HG02642 (cell line): ENCODE data around the gene VPS8.
"Not testable (repeated sequence)": the region's sequence is repeated elsewhere in the genome, so short reads cannot be mapped to it uniquely, and the experiment has no call there.

Source experiments
- ATAC-seq: cut with Tn5 transposase; IDR thresholded peaks from one replicate; pipeline ENCODE4 v1.9.1; 2021; ENCODE audit warnings: mild to moderate bottlenecking; ENCODE audit not compliant: unreplicated experiment, poor library complexity

VPS8 gene

DNA sequence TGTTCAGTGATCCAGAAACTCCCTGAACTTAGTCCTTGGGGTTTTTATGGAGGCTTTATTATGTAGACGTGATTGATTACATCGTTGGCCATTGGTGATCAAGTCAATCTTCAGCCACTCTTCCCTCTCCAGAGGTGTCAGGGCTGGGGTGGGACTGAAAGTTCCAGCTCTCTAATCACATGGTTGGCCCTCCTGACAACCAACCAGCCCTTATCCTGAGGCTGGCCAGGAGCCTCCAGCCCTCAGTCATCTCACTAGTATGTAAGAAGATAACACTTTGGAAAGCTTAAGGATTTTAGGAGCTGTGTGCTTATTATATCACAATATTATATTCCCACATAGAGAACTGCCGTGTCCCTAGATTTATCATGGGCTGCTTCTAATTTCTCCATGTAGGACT lies 142.3 kb downstream of the VPS8 start:
- no peak for ATAC-seq

DNA sequence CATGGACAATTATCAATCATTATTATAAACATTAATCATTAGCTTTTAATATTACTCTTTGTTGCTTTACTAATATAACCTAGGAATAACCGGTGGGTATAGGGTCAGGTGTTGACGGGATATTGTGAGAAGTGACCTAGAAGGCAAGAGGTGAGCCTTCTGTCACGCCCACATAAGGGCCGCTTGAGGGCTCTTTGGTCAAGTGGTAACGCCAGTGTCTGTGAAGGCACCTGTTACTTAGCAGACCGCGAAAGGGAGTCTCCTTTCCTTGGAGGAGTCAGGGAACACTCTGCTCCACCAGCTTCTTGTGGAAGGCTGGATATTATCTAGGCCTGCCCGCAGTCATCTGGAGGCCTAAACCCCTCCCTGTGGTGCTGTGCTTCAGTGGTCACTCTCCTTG lies 142.9 kb downstream of the VPS8 start:
- ATAC-seq: not testable (repeated sequence)

- no peak for ATAC-seq
These were observed 153.9 kb downstream of the VPS8 start for GRCh38 chr3:184965639-184966430.

GRCh38 chr3:184968115-184968514 lies 156.1 kb downstream of the VPS8 start:
- no peak for ATAC-seq

DNA sequence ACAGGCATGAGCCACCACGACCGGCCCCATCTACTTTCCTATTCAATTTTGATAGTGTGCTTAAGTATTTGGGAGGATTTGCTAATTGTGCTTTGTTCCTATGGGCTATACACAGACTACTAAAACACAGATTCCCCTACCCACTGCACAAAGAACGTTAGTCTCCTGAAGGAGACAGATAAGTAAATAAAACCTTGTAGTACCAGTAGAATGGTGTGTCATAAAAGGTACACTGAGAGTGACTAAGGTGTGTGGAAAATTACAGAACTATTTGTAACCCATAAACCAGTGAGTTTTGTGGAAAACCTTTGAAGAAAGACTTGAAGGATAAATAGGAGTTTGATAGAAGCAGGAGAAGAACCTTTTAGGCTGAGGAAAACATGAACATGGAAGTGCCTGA lies 158.2 kb downstream of the VPS8 start:
- no peak for ATAC-seq

DNA sequence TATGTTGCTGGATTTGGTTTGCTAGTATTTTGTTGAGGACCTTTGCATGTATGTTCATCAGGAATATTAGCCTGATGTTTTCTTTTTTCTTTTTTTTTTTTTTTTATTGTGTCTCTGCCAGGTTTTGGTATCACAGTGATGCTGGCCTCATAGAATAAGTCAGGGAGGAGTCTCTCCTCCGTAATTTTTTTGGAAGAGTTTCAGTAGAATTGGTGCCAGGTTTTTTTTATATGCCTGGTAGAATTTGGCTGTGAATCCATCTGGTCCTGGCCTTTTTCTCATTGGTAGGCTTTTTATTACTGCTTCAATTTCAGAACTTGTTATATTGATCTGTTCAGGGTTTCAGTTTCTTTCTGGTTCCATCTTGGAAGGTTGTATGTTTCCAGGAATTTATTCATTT lies 165.8 kb downstream of the VPS8 start:
- ATAC-seq: no peak

DNA sequence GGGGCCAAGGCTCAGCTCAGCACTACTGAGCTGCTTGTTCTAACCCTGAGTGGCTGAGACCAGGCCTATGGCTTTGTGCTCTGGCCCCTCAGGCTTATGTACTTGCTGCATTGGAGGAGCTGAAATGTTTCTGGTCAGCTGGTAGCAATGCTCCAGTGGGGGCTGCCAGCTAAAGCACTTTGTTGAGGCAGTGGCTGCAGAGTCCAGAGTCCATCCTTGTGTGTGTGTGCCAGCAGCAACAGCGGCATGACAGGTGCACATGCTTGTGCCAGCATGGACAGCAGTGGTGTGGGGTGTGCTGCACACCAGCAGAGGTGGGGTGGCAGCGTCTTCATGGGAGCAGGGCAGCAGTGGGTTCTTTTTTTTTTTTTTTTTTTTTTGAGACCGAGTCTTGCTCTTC lies 169.1 kb downstream of the VPS8 start:
- ATAC-seq: no peak

DNA sequence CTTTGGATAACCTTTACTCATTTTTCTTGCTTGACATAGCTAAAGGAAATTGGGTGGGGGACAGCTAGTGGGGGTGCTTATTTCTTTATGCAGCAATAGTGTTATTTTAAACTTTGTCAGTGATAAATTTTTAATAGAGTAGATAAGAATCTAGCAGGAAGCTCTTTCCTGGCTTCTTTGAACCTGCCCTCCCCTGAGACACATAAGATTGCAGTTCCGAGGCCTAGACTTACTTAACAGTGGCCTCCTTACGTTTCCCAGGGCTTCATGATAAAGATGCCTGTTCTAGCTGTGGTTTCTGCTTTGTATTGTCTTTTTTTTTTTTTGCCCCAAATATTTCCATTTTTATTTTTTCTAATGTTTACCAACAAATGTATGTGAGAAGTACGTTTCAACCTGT lies 170.1 kb downstream of the VPS8 start:
- ATAC-seq: no peak

DNA sequence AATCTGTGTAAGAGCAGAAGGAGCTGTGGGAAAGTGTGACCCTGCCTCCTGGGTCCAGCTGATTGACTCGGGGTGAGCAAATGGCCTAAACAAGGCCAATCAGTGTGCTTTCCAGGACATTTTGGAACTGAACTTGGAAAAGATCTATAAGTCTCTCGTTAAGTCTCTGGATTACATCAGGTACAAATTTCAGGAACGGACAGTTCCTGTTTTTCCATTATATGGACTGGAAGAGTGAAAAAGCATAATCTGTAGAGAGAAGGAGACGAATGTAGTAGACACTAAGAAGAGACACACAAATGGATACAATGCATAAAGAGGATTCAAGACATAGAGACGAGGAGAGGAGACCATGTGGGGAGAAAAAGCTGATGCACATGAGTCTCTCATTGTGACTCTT lies 173.6 kb downstream of the VPS8 start:
- ATAC-seq: no peak

- no peak for ATAC-seq
These were observed 174.5 kb downstream of the VPS8 start for GRCh38 chr3:184986366-184986889.

GRCh38 chr3:184993394-184993793 lies 181.4 kb downstream of the VPS8 start:
- ATAC-seq: no peak

DNA sequence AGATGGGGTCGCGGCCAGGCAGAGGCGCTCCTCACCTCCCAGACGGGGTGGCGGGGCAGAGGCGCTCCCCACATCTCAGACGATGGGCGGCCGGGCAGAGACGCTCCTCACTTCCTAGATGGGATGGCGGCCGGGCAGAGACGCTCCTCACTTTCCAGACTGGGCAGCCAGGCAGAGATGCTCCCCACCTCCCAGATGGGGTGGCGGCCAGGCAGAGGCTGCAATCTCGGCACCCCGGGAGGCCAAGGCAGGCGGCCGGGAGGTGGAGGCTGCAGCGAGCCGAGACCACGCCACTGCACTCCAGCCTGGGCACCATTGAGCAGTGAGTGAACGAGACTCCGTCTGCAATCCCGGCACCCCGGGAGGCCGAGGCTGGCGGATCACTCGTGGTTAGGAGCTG lies 191.9 kb downstream of the VPS8 start:
- ATAC-seq: not testable (repeated sequence)

- no peak for ATAC-seq
These were observed 197.7 kb downstream of the VPS8 start for GRCh38 chr3:185009650-185010049.

- ATAC-seq: not testable (repeated sequence)
These were observed 205.6 kb downstream of the VPS8 start for GRCh38 chr3:185017584-185017983.

DNA sequence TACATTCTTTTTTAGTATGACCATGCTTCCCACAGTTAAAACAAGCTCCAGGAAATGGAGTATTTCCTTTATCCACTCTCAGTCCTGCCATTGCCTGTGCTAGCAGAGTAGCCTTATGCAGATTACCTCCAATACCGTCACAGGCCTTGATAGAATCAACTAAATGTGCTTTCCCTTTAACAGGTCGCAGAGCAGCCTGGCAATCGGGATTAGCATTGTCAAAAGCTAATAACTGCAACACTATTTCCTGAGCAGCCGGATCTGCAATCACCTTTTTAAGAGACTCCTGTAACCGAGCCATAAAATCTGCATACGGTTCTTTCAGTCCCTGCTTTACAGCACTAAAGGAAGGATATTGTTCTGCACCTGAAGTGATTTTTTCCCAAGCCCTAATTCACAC lies 206.0 kb downstream of the VPS8 start:
- not testable (repeated sequence) for ATAC-seq

- ATAC-seq: no peak
These were observed 209.3 kb downstream of the VPS8 start for GRCh38 chr3:185021256-185021655.

GRCh38 chr3:185024406-185024805 lies 212.4 kb downstream of the VPS8 start:
- no peak for ATAC-seq

- no peak for ATAC-seq
These were observed 213.0 kb downstream of the VPS8 start for GRCh38 chr3:185024966-185025365.

GRCh38 chr3:185028121-185028520 lies 216.2 kb downstream of the VPS8 start:
- no peak for ATAC-seq

DNA sequence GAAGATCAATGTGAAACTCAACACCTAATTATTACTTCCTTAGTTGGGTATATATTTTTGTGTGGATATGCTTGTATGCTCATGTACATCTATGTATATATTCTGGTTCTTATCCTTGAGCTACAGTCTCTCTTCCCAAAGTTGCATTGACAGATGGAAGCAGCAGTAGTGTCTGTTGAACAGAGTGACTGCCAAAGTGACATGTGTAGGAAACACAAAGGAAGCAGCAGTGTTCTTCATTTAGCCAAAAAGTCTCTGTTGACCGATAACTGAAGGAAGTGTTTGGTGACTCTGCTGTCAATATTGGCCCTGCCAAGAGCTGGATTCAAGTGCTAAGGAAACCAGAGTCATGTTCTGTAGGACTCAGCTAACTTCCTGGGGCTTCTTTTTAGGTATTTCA lies 217.1 kb downstream of the VPS8 start:
- ATAC-seq: no peak

GRCh38 chr3:185030399-185030798 lies 218.4 kb downstream of the VPS8 start:
- ATAC-seq: no peak

DNA sequence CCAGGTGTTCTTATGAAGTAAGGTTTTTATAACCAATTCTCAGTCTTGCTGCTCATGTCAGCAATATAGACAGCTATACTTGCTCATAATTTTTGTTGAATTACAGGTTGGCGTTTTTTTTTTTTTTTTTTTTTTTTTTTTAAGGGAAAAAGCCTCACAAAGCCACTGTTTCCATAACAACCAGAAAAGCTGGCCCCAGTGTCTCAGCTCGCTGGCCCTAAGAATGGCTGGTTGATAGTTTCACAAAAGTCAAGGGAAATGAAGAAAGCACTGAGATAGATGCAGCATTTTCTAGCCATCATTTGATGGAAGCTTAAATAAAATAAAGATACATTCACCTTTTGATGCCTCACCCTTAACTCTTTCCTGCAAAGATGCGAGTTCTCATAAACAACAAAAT lies 219.0 kb downstream of the VPS8 start:
- no peak for ATAC-seq
